A549 (cell line): ENCODE results near the gene VDAC2. TPM values are rescaled to one million over a fixed set of nuclear protein-coding genes. Genes with fewer than 3 reads are reported as not detected.

Source experiments
- ATAC-seq, 2 experiments: fragments of 200-7000 bp in 1 of 2; fragments of >200 bp in 1 of 2; cut with Nextera tagmentation in 1 of 2; cut with Tn5 transposase in 1 of 2; 3 replicates each; pipeline versions ENCODE4 v1.8.0 to v1.9.1; 2018 to 2020; ENCODE audit warnings: mild to moderate bottlenecking in 1 of 2, moderate library complexity in 1 of 2
- CTCF ChIA-PET: fragments of 300-600 bp; sonication (Branson Sonifier 250); formaldehyde crosslinking; extraction: SDS; loops from one replicate; lab custom pipeline; 2021; ENCODE audit warnings: antibody characterized with exemption, inconsistent platforms; lab: Yijun Ruan, JAX
- POLR2A ChIA-PET: fragments of 350-600 bp; formaldehyde crosslinking; extraction: SDS; loops from one replicate; lab custom pipeline; 2021; ENCODE audit warnings: antibody characterized with exemption, inconsistent platforms; lab: Yijun Ruan, JAX
- DNase-seq, 2 experiments: peaks; one replicate each; pipeline versions ENCODE4 v3.0.0 to v3.0.0-alpha.2; 2011 to 2016; ENCODE audit warnings: low read depth in 1 of 2, low spot score in 1 of 2
- FAIRE-seq: peaks from 2 replicates; lab custom pipeline; 2011; peaks lifted over from hg19 to GRCh38; lab: Jason Lieb, UNC
- H3K27ac ChIP-seq, 2 experiments: fragments of >200 bp; sonication (Bioruptor Twin); formaldehyde crosslinking; 3 replicates each; pipeline ENCODE4 v1.5.1; 2016 to 2017
- H3K4me1 ChIP-seq: fragments of >200 bp; sonication (Bioruptor Twin); formaldehyde crosslinking; 3 replicates; pipeline ENCODE4 v1.6.1; 2016
- H3K4me2 ChIP-seq: fragments of >200 bp; sonication (Bioruptor Twin); formaldehyde crosslinking; 3 replicates; pipeline ENCODE4 v1.6.1; 2016
- H3K4me3 ChIP-seq: fragments of >200 bp; sonication (Bioruptor Twin); formaldehyde crosslinking; 3 replicates; pipeline ENCODE4 v1.5.1; 2016
- H3K9me3 ChIP-seq: fragments of >200 bp; sonication (Bioruptor Twin); formaldehyde crosslinking; 3 replicates; pipeline ENCODE4 v1.6.1; 2016
- CBX2 ChIP-seq: fragments of 200-600 bp; sonication (generic); IDR thresholded peaks from 2 replicates; pipeline ENCODE4 v1.6.1; 2016; ENCODE audit warnings: low read depth, mild to moderate bottlenecking, borderline replicate concordance
- CEBPB ChIP-seq, 2 experiments: fragments of >200 bp in 1 of 2; sonication (Bioruptor Twin) in 1 of 2; formaldehyde crosslinking in 1 of 2; IDR thresholded peaks; 2 replicates each; pipeline ENCODE4 v1.6.1; 2012 to 2016
- EHF ChIP-seq: fragments of 250-450 bp; sonication (Bioruptor Pico); IDR thresholded peaks from 2 replicates; pipeline ENCODE4 v1.5.0; 2020; ENCODE audit warnings: mild to moderate bottlenecking
- FOSB ChIP-seq: fragments of 250-450 bp; sonication (Bioruptor Pico); IDR thresholded peaks from 2 replicates; pipeline ENCODE4 v1.5.0; 2020; ENCODE audit warnings: mild to moderate bottlenecking, moderate library complexity
- FOSL2 ChIP-seq, 2 experiments: fragments of 450-650 bp in 1 of 2; fragments of >200 bp in 1 of 2; sonication (Bioruptor Twin) in 1 of 2; formaldehyde crosslinking; IDR thresholded peaks; 2 replicates each; pipeline versions ENCODE4 v1.5.0 to v1.6.1; 2016 to 2020; ENCODE audit warnings: mild to moderate bottlenecking in 1 of 2, moderate library complexity in 1 of 2
- GATA3 ChIP-seq: IDR thresholded peaks from 2 replicates; pipeline ENCODE4 v1.6.1; 2012; ENCODE audit warnings: borderline replicate concordance
- HDAC2 ChIP-seq: fragments of 200-600 bp; sonication (generic); IDR thresholded peaks from 2 replicates; pipeline ENCODE4 v1.6.1; 2016
- HEYL ChIP-seq: fragments of 250-450 bp; sonication (Bioruptor Pico); IDR thresholded peaks from 2 replicates; pipeline ENCODE4 v1.8.0; 2021; ENCODE audit warnings: mild to moderate bottlenecking, moderate library complexity
- HOXB5 ChIP-seq: fragments of 250-450 bp; sonication (Bioruptor Pico); IDR thresholded peaks from 2 replicates; pipeline ENCODE4 v1.5.0; 2020; ENCODE audit warnings: mild to moderate bottlenecking, moderate library complexity
- KDM5A ChIP-seq: fragments of 200-600 bp; sonication (generic); IDR thresholded peaks from 2 replicates; pipeline ENCODE4 v1.6.1; 2016; ENCODE audit warnings: antibody characterized with exemption, mild to moderate bottlenecking
- MAZ ChIP-seq: fragments of 150-350 bp; IDR thresholded peaks from 2 replicates; pipeline ENCODE4 v1.6.1; 2014; ENCODE audit warnings: antibody characterized with exemption, low read depth, low read length, borderline replicate concordance
- POLR2A ChIP-seq: IDR thresholded peaks from 2 replicates; pipeline ENCODE4 v1.6.1; 2012; ENCODE audit warnings: mild to moderate bottlenecking, low read length
- POLR2AphosphoS2 ChIP-seq: conservative IDR thresholded peaks from 2 replicates; pipeline ENCODE4 v1.6.1; 2012; ENCODE audit warnings: low read length, improper control_type of control experiment, inconsistent platforms
- RAD21 ChIP-seq, 2 experiments: fragments of >200 bp in 1 of 2; sonication (Bioruptor Twin) in 1 of 2; formaldehyde crosslinking in 1 of 2; IDR thresholded peaks in 1 of 2; conservative IDR thresholded peaks in 1 of 2; 2 replicates in 1 of 2; 3 replicates in 1 of 2; pipeline ENCODE4 v1.6.1; 2012 to 2018; ENCODE audit warnings: inconsistent platforms in 1 of 2
- RNF2 ChIP-seq: fragments of 200-600 bp; sonication (generic); IDR thresholded peaks from 2 replicates; pipeline ENCODE4 v1.6.1; 2016; ENCODE audit warnings: low read depth, mild to moderate bottlenecking, antibody characterized with exemption, moderate library complexity, borderline replicate concordance
- TP53 ChIP-seq: fragments of 250-450 bp; sonication (Bioruptor Pico); IDR thresholded peaks from 2 replicates; pipeline ENCODE4 v1.5.0; 2021; ENCODE audit warnings: mild to moderate bottlenecking, moderate library complexity
- ZFP36 ChIP-seq: fragments of 450-650 bp; IDR thresholded peaks from 2 replicates; pipeline ENCODE4 v1.6.1; 2014; ENCODE audit warnings: borderline replicate concordance; ENCODE audit not compliant: partially characterized antibody
- ZNF302 ChIP-seq: fragments of 250-450 bp; sonication (Bioruptor Pico); IDR thresholded peaks from 2 replicates; pipeline ENCODE4 v1.9.0; 2021; ENCODE audit warnings: inconsistent platforms, mild to moderate bottlenecking, moderate library complexity
- WGBS: methylation state at CpG from one replicate; pipeline ENCODE4 v1.1.6; 2017; ENCODE audit errors: missing lambda C conversion rate; 5-methylcytosine and 5-hydroxymethylcytosine counted together
- polyA plus RNA-seq, 4 experiments: library from polyadenylated mRNA; depleted of rRNA in 3 of 4; stranded (reverse); fragments of >200 nt; fragmentation: RNase III in 1 of 4; extraction: RNeasy Plus Mini Kit Qiagen cat#74134 plus additional on column Dnase treatment in 1 of 4; gene quantifications; 2 replicates in 3 of 4; 3 replicates in 1 of 4; pipeline ENCODE4 v1.2.3, GENCODE V29; 2011 to 2017
- TF ChIP-seq, protein P1 (sequence below): IDR thresholded peaks from 2 replicates; pipeline ENCODE4 v1.6.1; 2012
- TF ChIP-seq, protein P2 (sequence below): fragments of 250-450 bp; sonication (Bioruptor Pico); IDR thresholded peaks from 2 replicates; pipeline ENCODE4 v1.5.0; 2021; ENCODE audit warnings: mild to moderate bottlenecking, moderate library complexity, borderline replicate concordance
- TF ChIP-seq, protein P3 (sequence below): IDR thresholded peaks from 2 replicates; pipeline ENCODE4 v1.6.1; 2012
- TF ChIP-seq, protein P4 (sequence below): fragments of 200-600 bp; sonication (generic); IDR thresholded peaks from 2 replicates; pipeline ENCODE4 v1.6.1; 2016; ENCODE audit warnings: antibody characterized with exemption, mild to moderate bottlenecking, moderate library complexity
- TF ChIP-seq, protein P5 (sequence below): fragments of 150-350 bp; IDR thresholded peaks from 2 replicates; pipeline ENCODE4 v1.6.1; 2014; ENCODE audit warnings: low read depth, mild to moderate bottlenecking, low read length

Gene VDAC2
- polyA plus RNA-seq, 2 of the 4 experiments (the other 2 are of a cell fraction): 273 to 285 TPM

DNA sequence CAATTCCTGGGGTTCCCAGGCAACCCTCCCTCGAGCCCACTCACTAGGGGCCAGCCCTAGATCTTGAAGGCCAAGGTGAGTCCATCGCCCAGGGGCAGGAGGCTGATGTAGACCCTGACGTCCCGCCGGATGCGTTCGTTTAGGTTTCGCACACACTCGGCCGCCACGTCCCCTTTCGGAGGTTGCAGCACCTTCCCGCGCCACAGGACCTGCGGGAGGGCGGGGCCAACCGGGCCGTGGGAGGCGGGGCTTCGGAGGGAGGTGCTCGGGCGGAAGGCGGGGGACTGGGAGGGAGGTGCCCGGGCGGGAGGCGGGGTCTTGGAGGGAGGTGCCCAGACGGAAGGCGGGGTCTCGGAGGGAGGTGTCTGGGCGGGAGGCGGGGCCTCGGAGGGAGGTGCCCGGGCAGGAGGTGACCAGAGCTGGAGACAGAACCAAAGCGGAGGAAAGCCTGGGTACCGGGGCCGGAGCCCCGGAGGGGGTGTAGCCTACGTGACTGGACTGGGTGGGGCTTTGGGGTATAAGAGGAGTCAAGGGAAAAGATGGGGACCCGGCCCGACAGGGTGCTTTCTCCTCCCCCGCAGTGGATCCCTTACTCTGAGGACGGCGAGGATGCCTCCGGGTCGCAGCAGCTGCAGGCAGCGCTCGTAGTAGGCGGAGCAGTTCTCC lies 23.6 kb downstream of the VDAC2 start:
- Histone ChIP-seq H3K9me3 (no peaks in the 10 kb centered on the region), H3K4me3 (peak overlapping the region; percentile 78), H3K27ac (peak overlapping the region; percentile 92 to 98), H3K4me2 (peak overlapping the region; percentile 99), H3K4me1 (peaks cover 32% of the 10 kb centered on the region)
- ATAC-seq: peak; percentile 48 to 76
- CTCF ChIA-PET: interaction anchor here (0.9 to 22.8 kb wide), 12 partner anchors 11 to 991 kb away, joined by 3 to 479 read pairs (median 28); partner anchors contain the start of genes SAMD8 and VDAC2
- TF ChIP-seq MAZ: no peak
- peak; percentile 37; the same call in 1 of the 2 replicates for TF ChIP-seq TP53 (CRISPR knock-in tag)
- TF ChIP-seq, protein P1, sequence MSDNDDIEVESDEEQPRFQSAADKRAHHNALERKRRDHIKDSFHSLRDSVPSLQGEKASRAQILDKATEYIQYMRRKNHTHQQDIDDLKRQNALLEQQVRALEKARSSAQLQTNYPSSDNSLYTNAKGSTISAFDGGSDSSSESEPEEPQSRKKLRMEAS: peak; percentile 8; the same call in 1 of the 2 replicates
- no peak for TF ChIP-seq FOSL2 (IDR thresholded peaks at IDR 0.05)
- 0 out of 2 replicates have a peak, but pooled peaks have one; percentile 14 for TF ChIP-seq FOSL2 (CRISPR knock-in tag; IDR thresholded peaks at IDR 0.05)
- TF ChIP-seq POLR2AphosphoS2: no peak
- no peak for TF ChIP-seq RAD21 (conservative IDR thresholded peaks at IDR 0.05 in 1 of 2, IDR thresholded peaks at IDR 0.05 in 1 of 2)
- TF ChIP-seq POLR2A: peak; percentile 42; the same call in 1 of the 2 replicates
- POLR2A ChIA-PET: interaction anchor here (0.6 to 2.5 kb wide), 8 partner anchors 9 to 183 kb away, joined by 3 to 12 read pairs (median 4); partner anchors contain the start of genes SAMD8 and VDAC2
- 1% methylated on average over 18 of the region's 48 CpGs for WGBS
- DNase-seq: peak; percentile 90 to 95
- no peak for FAIRE-seq

DNA sequence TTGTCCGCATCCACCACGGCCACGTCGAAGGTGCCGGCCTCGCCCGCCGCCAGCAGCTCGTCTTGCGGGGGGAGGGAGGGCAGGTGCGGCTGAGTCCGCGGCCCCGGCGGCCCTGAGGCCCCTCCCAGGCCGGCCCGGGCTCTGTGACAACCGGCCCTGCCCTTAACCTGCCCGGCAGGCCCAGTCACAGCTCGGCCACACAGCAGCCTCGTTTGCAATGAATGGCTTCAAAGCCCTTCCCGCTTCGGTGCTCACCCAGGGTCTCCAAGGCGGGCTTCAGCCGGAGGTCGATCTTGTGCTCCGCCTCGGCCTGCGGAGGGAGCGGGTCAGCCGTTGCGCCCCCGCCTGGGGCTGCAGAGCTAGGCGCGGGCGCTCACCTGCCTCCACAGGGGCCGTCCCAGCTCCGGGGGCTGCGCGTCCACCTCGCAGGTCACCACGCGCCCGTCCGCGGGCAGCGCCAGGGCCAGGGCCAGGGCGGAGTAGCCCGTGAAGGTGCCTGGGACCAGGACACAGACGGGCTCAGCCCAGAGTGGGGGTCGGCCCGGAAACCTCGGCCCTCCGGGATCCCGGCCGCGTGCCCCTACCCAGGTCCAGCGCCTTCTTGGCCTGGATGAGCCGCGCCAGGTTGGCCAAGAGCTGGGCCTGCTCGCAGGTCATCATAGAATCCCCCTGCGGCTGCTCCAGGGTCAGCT lies 24.2 kb downstream of the VDAC2 start:
- CTCF ChIA-PET: interaction anchor here (0.8 to 22.8 kb wide), 22 partner anchors 11 to 992 kb away, joined by 3 to 479 read pairs (median 6); partner anchors contain the start of genes SAMD8 and VDAC2
- Histone ChIP-seq H3K9me3 (no peaks in the 10 kb centered on the region), H3K4me3 (peak overlapping the region; percentile 78), H3K27ac (peak overlapping the region; percentile 92 to 98), H3K4me2 (peak overlapping the region; percentile 99), H3K4me1 (peaks cover 25% of the 10 kb centered on the region)
- POLR2A ChIA-PET: interaction anchor here (0.6 to 2.5 kb wide), 8 partner anchors 9 to 183 kb away, joined by 3 to 12 read pairs (median 4); partner anchors contain the start of genes SAMD8 and VDAC2
- peak; percentile 37 to 41 for ATAC-seq
- DNase-seq: no peak
- 0% methylated on average over 4 of the region's 62 CpGs for WGBS
- FAIRE-seq: no peak
- TF ChIP-seq ZFP36 (no peak), CEBPB (IDR thresholded peaks at IDR 0.05) (no peak), KDM5A (no peak), MAZ (no peak), CBX2 (no peak), HEYL (no peak), FOSL2 (IDR thresholded peaks at IDR 0.05) (no peak), FOSL2 (CRISPR knock-in tag; IDR thresholded peaks at IDR 0.05) (no peak), GATA3 (0 out of 2 replicates have a peak, but pooled peaks have one; percentile 13), EHF (CRISPR knock-in tag) (no peak), RNF2 (peak; percentile 83), HOXB5 (CRISPR knock-in tag) (no peak), HDAC2 (no peak), ZNF302 (no peak), FOSB (CRISPR knock-in tag) (no peak)
- TF ChIP-seq, protein P2, sequence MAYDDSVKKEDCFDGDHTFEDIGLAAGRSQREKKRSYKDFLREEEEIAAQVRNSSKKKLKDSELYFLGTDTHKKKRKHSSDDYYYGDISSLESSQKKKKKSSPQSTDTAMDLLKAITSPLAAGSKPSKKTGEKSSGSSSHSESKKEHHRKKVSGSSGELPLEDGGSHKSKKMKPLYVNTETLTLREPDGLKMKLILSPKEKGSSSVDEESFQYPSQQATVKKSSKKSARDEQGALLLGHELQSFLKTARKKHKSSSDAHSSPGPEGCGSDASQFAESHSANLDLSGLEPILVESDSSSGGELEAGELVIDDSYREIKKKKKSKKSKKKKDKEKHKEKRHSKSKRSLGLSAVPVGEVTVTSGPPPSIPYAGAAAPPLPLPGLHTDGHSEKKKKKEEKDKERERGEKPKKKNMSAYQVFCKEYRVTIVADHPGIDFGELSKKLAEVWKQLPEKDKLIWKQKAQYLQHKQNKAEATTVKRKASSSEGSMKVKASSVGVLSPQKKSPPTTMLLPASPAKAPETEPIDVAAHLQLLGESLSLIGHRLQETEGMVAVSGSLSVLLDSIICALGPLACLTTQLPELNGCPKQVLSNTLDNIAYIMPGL (CRISPR knock-in tag): no peak
- TF ChIP-seq, protein P3, sequence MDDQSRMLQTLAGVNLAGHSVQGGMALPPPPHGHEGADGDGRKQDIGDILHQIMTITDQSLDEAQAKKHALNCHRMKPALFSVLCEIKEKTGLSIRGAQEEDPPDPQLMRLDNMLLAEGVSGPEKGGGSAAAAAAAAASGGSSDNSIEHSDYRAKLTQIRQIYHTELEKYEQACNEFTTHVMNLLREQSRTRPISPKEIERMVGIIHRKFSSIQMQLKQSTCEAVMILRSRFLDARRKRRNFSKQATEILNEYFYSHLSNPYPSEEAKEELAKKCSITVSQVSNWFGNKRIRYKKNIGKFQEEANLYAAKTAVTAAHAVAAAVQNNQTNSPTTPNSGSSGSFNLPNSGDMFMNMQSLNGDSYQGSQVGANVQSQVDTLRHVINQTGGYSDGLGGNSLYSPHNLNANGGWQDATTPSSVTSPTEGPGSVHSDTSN: no peak
- TF ChIP-seq, protein P4, sequence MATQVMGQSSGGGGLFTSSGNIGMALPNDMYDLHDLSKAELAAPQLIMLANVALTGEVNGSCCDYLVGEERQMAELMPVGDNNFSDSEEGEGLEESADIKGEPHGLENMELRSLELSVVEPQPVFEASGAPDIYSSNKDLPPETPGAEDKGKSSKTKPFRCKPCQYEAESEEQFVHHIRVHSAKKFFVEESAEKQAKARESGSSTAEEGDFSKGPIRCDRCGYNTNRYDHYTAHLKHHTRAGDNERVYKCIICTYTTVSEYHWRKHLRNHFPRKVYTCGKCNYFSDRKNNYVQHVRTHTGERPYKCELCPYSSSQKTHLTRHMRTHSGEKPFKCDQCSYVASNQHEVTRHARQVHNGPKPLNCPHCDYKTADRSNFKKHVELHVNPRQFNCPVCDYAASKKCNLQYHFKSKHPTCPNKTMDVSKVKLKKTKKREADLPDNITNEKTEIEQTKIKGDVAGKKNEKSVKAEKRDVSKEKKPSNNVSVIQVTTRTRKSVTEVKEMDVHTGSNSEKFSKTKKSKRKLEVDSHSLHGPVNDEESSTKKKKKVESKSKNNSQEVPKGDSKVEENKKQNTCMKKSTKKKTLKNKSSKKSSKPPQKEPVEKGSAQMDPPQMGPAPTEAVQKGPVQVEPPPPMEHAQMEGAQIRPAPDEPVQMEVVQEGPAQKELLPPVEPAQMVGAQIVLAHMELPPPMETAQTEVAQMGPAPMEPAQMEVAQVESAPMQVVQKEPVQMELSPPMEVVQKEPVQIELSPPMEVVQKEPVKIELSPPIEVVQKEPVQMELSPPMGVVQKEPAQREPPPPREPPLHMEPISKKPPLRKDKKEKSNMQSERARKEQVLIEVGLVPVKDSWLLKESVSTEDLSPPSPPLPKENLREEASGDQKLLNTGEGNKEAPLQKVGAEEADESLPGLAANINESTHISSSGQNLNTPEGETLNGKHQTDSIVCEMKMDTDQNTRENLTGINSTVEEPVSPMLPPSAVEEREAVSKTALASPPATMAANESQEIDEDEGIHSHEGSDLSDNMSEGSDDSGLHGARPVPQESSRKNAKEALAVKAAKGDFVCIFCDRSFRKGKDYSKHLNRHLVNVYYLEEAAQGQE: no peak
- TF ChIP-seq, protein P5, sequence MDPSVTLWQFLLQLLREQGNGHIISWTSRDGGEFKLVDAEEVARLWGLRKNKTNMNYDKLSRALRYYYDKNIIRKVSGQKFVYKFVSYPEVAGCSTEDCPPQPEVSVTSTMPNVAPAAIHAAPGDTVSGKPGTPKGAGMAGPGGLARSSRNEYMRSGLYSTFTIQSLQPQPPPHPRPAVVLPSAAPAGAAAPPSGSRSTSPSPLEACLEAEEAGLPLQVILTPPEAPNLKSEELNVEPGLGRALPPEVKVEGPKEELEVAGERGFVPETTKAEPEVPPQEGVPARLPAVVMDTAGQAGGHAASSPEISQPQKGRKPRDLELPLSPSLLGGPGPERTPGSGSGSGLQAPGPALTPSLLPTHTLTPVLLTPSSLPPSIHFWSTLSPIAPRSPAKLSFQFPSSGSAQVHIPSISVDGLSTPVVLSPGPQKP: no peak
- TF ChIP-seq, protein P1: peak; percentile 3; the same call in 1 of the 2 replicates
